H9 (cell line): ENCODE results near the gene CAMP. TPM values are rescaled to one million over a fixed set of nuclear protein-coding genes. Genes with fewer than 3 reads are reported as not detected.

Source experiments
- DNase-seq: peaks from one replicate; pipeline ENCODE4 v3.0.0-alpha.2; 2017
- H2AFZ ChIP-seq: one replicate; pipeline ENCODE4 v1.6.1; 2013; ENCODE audit warnings: mild to moderate bottlenecking, low read length, control low read depth, moderate library complexity
- H2AK5ac ChIP-seq: 2 replicates; pipeline ENCODE4 v1.6.1; 2013; ENCODE audit warnings: low read length, control low read depth, mixed read lengths; ENCODE audit not compliant: insufficient read length
- H2BK120ac ChIP-seq: one replicate; pipeline ENCODE4 v1.6.1; 2013; ENCODE audit warnings: low read depth, mild to moderate bottlenecking, low read length, control low read depth, inconsistent platforms; ENCODE audit not compliant: poor library complexity, severe bottlenecking
- H2BK12ac ChIP-seq: 2 replicates; pipeline ENCODE4 v1.6.1; 2013; ENCODE audit warnings: low read length, control low read depth, mixed read lengths, low read depth; ENCODE audit not compliant: insufficient read length
- H2BK15ac ChIP-seq: 2 replicates; pipeline ENCODE4 v1.6.1; 2013; ENCODE audit warnings: low read depth, low read length, control low read depth
- H2BK20ac ChIP-seq: one replicate; pipeline ENCODE4 v1.6.1; 2013; ENCODE audit warnings: low read depth, mild to moderate bottlenecking, low read length, control low read depth, inconsistent platforms; ENCODE audit not compliant: poor library complexity, severe bottlenecking
- H2BK5ac ChIP-seq: 2 replicates; pipeline ENCODE4 v1.6.1; 2013; ENCODE audit warnings: low read length, control low read depth, mixed read lengths; ENCODE audit not compliant: insufficient read length
- H3K14ac ChIP-seq: 2 replicates; pipeline ENCODE4 v1.6.1; 2013; ENCODE audit warnings: low read length, control low read depth; ENCODE audit not compliant: insufficient read depth
- H3K18ac ChIP-seq: 2 replicates; pipeline ENCODE4 v1.6.1; 2013; ENCODE audit warnings: low read depth, mild to moderate bottlenecking, mixed read lengths, low read length, control low read depth; ENCODE audit not compliant: insufficient read length
- H3K23ac ChIP-seq: 2 replicates; pipeline ENCODE4 v1.6.1; 2013; ENCODE audit warnings: low read length, control low read depth, mixed read lengths, low read depth; ENCODE audit not compliant: insufficient read length
- H3K23me2 ChIP-seq: 2 replicates; pipeline ENCODE4 v1.6.1; 2013; ENCODE audit warnings: low read depth, mild to moderate bottlenecking, mixed read lengths, low read length, control low read depth; ENCODE audit not compliant: insufficient read length, poor library complexity, severe bottlenecking
- H3K27ac ChIP-seq: 2 replicates; pipeline ENCODE4 v1.5.1; 2013; ENCODE audit warnings: low read length, control low read depth, mixed read lengths, low read depth; ENCODE audit not compliant: insufficient read length
- H3K27me3 ChIP-seq: 2 replicates; pipeline ENCODE4 v1.6.1; 2013; ENCODE audit warnings: low read length, control low read depth, inconsistent platforms; ENCODE audit not compliant: insufficient read depth
- H3K4ac ChIP-seq: 2 replicates; pipeline ENCODE4 v1.6.1; 2013; ENCODE audit warnings: low read depth, mild to moderate bottlenecking, control low read depth, inconsistent platforms, low read length, moderate library complexity
- H3K4me1 ChIP-seq: 2 replicates; pipeline ENCODE4 v1.6.1; 2013; ENCODE audit warnings: low read length, control low read depth, inconsistent platforms; ENCODE audit not compliant: insufficient read depth
- H3K4me2 ChIP-seq: 2 replicates; pipeline ENCODE4 v1.6.1; 2013; ENCODE audit warnings: low read length, control low read depth, mixed read lengths; ENCODE audit not compliant: insufficient read length, insufficient read depth
- H3K56ac ChIP-seq: 2 replicates; pipeline ENCODE4 v1.6.1; 2013; ENCODE audit warnings: low read depth, mild to moderate bottlenecking, mixed read lengths, low read length, control low read depth; ENCODE audit not compliant: insufficient read length
- H3K79me1 ChIP-seq: 2 replicates; pipeline ENCODE4 v1.6.1; 2013; ENCODE audit warnings: low read depth, mild to moderate bottlenecking, moderate library complexity, low read length, control low read depth, inconsistent platforms; ENCODE audit not compliant: insufficient read depth, poor library complexity, severe bottlenecking
- H3K79me2 ChIP-seq: 2 replicates; pipeline ENCODE4 v1.6.1; 2013; ENCODE audit warnings: low read length, control low read depth, inconsistent platforms; ENCODE audit not compliant: insufficient read depth
- H3K9ac ChIP-seq: 2 replicates; pipeline ENCODE4 v1.6.1; 2013; ENCODE audit warnings: low read length, control low read depth, mixed read lengths; ENCODE audit not compliant: insufficient read length; ENCODE audit errors: extremely low read depth
- H3K9me3 ChIP-seq: one replicate; pipeline ENCODE4 v1.6.1; 2013; ENCODE audit warnings: low read depth, low read length, inconsistent platforms; ENCODE audit not compliant: control insufficient read depth
- H3T11ph ChIP-seq: one replicate; pipeline ENCODE4 v1.6.1; 2013; ENCODE audit warnings: mild to moderate bottlenecking, low read length, control low read depth, inconsistent platforms
- H4K20me1 ChIP-seq: one replicate; pipeline ENCODE4 v1.6.1; 2013; ENCODE audit not compliant: control insufficient read depth, insufficient read length, insufficient read depth
- H4K5ac ChIP-seq: 2 replicates; pipeline ENCODE4 v1.6.1; 2013; ENCODE audit warnings: low read depth, mild to moderate bottlenecking, mixed read lengths, low read length, control low read depth; ENCODE audit not compliant: insufficient read length
- H4K8ac ChIP-seq: replicated peaks from 2 replicates; pipeline ENCODE4 v1.6.1; 2013; ENCODE audit warnings: low read length, control low read depth, mixed read lengths, low read depth; ENCODE audit not compliant: insufficient read length
- H4K91ac ChIP-seq: 2 replicates; pipeline ENCODE4 v1.6.1; 2013; ENCODE audit warnings: low read depth, mild to moderate bottlenecking, moderate library complexity, mixed read lengths, low read length, control low read depth; ENCODE audit not compliant: insufficient read length
- H3K27ac Mint-ChIP-seq, 3 experiments: 2 replicates in 2 of 3; 3 replicates in 1 of 3; pipeline ENCODE4 v1.8.0; 2020 to 2021; ENCODE audit warnings: mixed read lengths in 3 of 3, mild to moderate bottlenecking in 1 of 3, moderate library complexity in 1 of 3
- H3K27me3 Mint-ChIP-seq: 2 replicates; pipeline ENCODE4 v1.8.0; 2021; ENCODE audit warnings: low read depth, mild to moderate bottlenecking, moderate library complexity, mixed read lengths
- H3K36me3 Mint-ChIP-seq, 3 experiments: 2 replicates in 2 of 3; 3 replicates in 1 of 3; pipeline ENCODE4 v1.8.0; 2020 to 2021; ENCODE audit warnings: low read depth in 3 of 3, mixed read lengths in 3 of 3; ENCODE audit not compliant: insufficient read depth in 1 of 3
- H3K4me1 Mint-ChIP-seq, 2 experiments: 2 replicates each; pipeline ENCODE4 v1.8.0; 2020; ENCODE audit warnings: mixed read lengths in 2 of 2
- H3K4me3 Mint-ChIP-seq, 2 experiments: 2 replicates in 1 of 2; 3 replicates in 1 of 2; pipeline ENCODE4 v1.8.0; 2020 to 2021; ENCODE audit warnings: mild to moderate bottlenecking in 2 of 2, mixed read lengths in 2 of 2, moderate library complexity in 1 of 2
- H3K9me3 Mint-ChIP-seq, 2 experiments: 2 replicates in 1 of 2; 3 replicates in 1 of 2; pipeline ENCODE4 v1.8.0; 2020; ENCODE audit warnings: mild to moderate bottlenecking in 2 of 2, mixed read lengths in 2 of 2, moderate library complexity in 1 of 2
- WGBS: extraction: QIAGEN DNeasy Blood & Tissue Kit; methylation state at CpG from one replicate; pipeline ENCODE4 v1.1.7; 2013; ENCODE audit warnings: missing lambda C conversion rate, low lambda C conversion rate, mixed read lengths; ENCODE audit not compliant: insufficient read length; ENCODE audit errors: extremely low coverage; 5-methylcytosine and 5-hydroxymethylcytosine counted together
- total RNA-seq: library from RNA; stranded (reverse); gene quantifications from 2 replicates; pipeline ENCODE4 v1.2.1, GENCODE V29; 2021
- TF ChIP-seq, protein P1 (sequence below): fragments of 200-600 bp; sonication (generic); conservative IDR thresholded peaks from 3 replicates; pipeline ENCODE4 v1.8.0; 2021; ENCODE audit warnings: antibody characterized with exemption, mild to moderate bottlenecking

CAMP gene
- total RNA-seq, 1 experiment from 2014 or later: not detected

DNA sequence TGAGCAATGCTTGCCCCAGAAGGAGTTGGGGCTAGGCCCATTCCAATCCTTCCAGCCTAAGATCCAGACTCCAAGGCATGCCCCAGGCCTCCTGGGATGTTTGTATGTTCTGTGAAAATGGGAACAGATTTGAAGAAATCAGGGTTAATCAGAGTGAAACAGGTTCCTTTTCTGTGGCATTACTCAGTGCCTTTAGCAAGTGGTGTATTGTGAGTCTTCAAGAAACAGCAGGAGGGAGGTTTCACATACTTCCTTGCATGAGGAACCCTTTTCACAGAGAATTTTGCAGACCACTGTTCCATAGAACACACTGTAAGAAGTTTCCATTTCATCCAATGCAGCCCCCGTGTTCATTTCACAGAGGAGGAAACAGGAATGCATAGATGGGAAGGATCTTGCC lies 26.7 kb upstream of the CAMP start:
- H3K79me1 ChIP-seq: no peaks in the 10 kb centered on the region
- no peaks in the 10 kb centered on the region for H3K36me3 Mint-ChIP-seq
- no CpG with 5 or more reads among the region's 1 CpG for WGBS

More for the DNA sequence above, 26.7 kb upstream of the CAMP start:
- H3K4ac ChIP-seq: no peak overlapping the region
- H2BK15ac ChIP-seq: no peak overlapping the region
- H3K27me3 ChIP-seq: no peaks in the 10 kb centered on the region
- no peak overlapping the region for H2AK5ac ChIP-seq
- no peak overlapping the region for H3T11ph ChIP-seq
- H3K9ac ChIP-seq: no peak overlapping the region
- TF ChIP-seq, protein P1, sequence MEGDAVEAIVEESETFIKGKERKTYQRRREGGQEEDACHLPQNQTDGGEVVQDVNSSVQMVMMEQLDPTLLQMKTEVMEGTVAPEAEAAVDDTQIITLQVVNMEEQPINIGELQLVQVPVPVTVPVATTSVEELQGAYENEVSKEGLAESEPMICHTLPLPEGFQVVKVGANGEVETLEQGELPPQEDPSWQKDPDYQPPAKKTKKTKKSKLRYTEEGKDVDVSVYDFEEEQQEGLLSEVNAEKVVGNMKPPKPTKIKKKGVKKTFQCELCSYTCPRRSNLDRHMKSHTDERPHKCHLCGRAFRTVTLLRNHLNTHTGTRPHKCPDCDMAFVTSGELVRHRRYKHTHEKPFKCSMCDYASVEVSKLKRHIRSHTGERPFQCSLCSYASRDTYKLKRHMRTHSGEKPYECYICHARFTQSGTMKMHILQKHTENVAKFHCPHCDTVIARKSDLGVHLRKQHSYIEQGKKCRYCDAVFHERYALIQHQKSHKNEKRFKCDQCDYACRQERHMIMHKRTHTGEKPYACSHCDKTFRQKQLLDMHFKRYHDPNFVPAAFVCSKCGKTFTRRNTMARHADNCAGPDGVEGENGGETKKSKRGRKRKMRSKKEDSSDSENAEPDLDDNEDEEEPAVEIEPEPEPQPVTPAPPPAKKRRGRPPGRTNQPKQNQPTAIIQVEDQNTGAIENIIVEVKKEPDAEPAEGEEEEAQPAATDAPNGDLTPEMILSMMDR: no peak
- H3K14ac ChIP-seq: no peak overlapping the region
- no peaks in the 10 kb centered on the region for H3K9me3 ChIP-seq
- Mint-ChIP-seq H3K27ac (no peak overlapping the region), H3K27me3 (peaks cover 3% of the 10 kb centered on the region; the same call in 1 of the 2 replicates), H3K4me1 (peaks cover 17 to 20% of the 10 kb centered on the region in 2 experiments), H3K9me3 (no peaks in the 10 kb centered on the region; a peak in 1 of 5 replicates), H3K4me3 (no peak overlapping the region)
- no peak overlapping the region for H2BK5ac ChIP-seq
- no peak overlapping the region for H3K56ac ChIP-seq
- no peak overlapping the region for H2AFZ ChIP-seq
- H4K20me1 ChIP-seq: no peaks in the 10 kb centered on the region
- H4K8ac ChIP-seq: no peak overlapping the region
- no peak overlapping the region for H3K4me2 ChIP-seq
- no peak overlapping the region for H2BK12ac ChIP-seq
- H4K5ac ChIP-seq: no peak overlapping the region
- no peak overlapping the region for H4K91ac ChIP-seq
- no peak overlapping the region for H3K18ac ChIP-seq
- DNase-seq: no peak
- no peak overlapping the region for H2BK20ac ChIP-seq
- H3K79me2 ChIP-seq: no peaks in the 10 kb centered on the region
- H3K27ac ChIP-seq: no peak overlapping the region
- H3K23ac ChIP-seq: no peak overlapping the region
- no peaks in the 10 kb centered on the region for H3K23me2 ChIP-seq
- H3K4me1 ChIP-seq: no peaks in the 10 kb centered on the region; the same call in 1 of the 2 replicates
- no peak overlapping the region for H2BK120ac ChIP-seq
